Astrocyte (in vitro differentiated cells and primary cell): ENCODE measurements around the gene LRP1B. TPM values are rescaled to one million over a fixed set of nuclear protein-coding genes. Genes with fewer than 3 reads are reported as not detected.
"Not testable (repeated sequence)": the region's sequence is repeated elsewhere in the genome, so short reads cannot be mapped to it uniquely, and the experiment has no call there.

Experiments used
- DNase-seq: peaks from one replicate; pipeline ENCODE4 v3.0.0-alpha.2; 2010; ENCODE audit warnings: low read depth
- FAIRE-seq: peaks from 2 replicates; lab custom pipeline; 2011; peaks lifted over from hg19 to GRCh38; lab: Jason Lieb, UNC
- H2AFZ ChIP-seq: 2 replicates; pipeline ENCODE4 v1.6.0; 2012; ENCODE audit warnings: low read depth, low read length, inconsistent platforms
- H3K27ac ChIP-seq: 2 replicates; pipeline ENCODE4 v1.5.1; 2011; ENCODE audit warnings: low read depth, low read length, inconsistent platforms
- H3K27me3 ChIP-seq: 2 replicates; pipeline ENCODE4 v1.6.0; 2011; ENCODE audit warnings: low read length, inconsistent platforms; ENCODE audit not compliant: insufficient read depth
- H3K36me3 ChIP-seq: 2 replicates; pipeline ENCODE4 v1.5.1; 2011; ENCODE audit warnings: low read length, inconsistent platforms; ENCODE audit not compliant: insufficient read depth
- H3K4me1 ChIP-seq: 2 replicates; pipeline ENCODE4 v1.5.1; 2011; ENCODE audit warnings: low read length, inconsistent platforms; ENCODE audit not compliant: insufficient read depth
- H3K4me2 ChIP-seq: 2 replicates; pipeline ENCODE4 v1.6.0; 2012; ENCODE audit warnings: low read length, inconsistent platforms
- H3K4me3 ChIP-seq: 2 replicates; pipeline ENCODE4 v1.5.1; 2011; ENCODE audit warnings: low read depth, mild to moderate bottlenecking, low read length, inconsistent platforms; ENCODE audit not compliant: insufficient read depth
- H3K79me2 ChIP-seq: 2 replicates; pipeline ENCODE4 v1.6.0; 2012; ENCODE audit warnings: mild to moderate bottlenecking, low read length, inconsistent platforms; ENCODE audit not compliant: insufficient read depth
- H3K9ac ChIP-seq: 2 replicates; pipeline ENCODE4 v1.6.0; 2012; ENCODE audit warnings: mild to moderate bottlenecking, low read length, inconsistent platforms
- H3K9me3 ChIP-seq: 2 replicates; pipeline ENCODE4 v1.5.1; 2012; ENCODE audit warnings: low read depth, mild to moderate bottlenecking, low read length, inconsistent platforms; ENCODE audit not compliant: insufficient read depth
- H4K20me1 ChIP-seq: 2 replicates; pipeline ENCODE4 v1.6.0; 2012; ENCODE audit warnings: low read length, inconsistent platforms; ENCODE audit not compliant: insufficient read depth
- H3K27ac Mint-ChIP-seq: one replicate; pipeline ENCODE4 v1.8.0; 2021; ENCODE audit warnings: mild to moderate bottlenecking, mixed read lengths; ENCODE audit not compliant: unreplicated experiment
- H3K27me3 Mint-ChIP-seq: one replicate; pipeline ENCODE4 v1.8.0; 2021; ENCODE audit warnings: low read depth, mixed read lengths; ENCODE audit not compliant: unreplicated experiment
- H3K36me3 Mint-ChIP-seq: one replicate; pipeline ENCODE4 v1.8.0; 2021; ENCODE audit warnings: low read depth, mixed read lengths; ENCODE audit not compliant: unreplicated experiment
- H3K4me1 Mint-ChIP-seq: one replicate; pipeline ENCODE4 v1.8.0; 2021; ENCODE audit warnings: low read depth, mixed read lengths; ENCODE audit not compliant: unreplicated experiment
- H3K4me3 Mint-ChIP-seq: one replicate; pipeline ENCODE4 v1.8.0; 2021; ENCODE audit warnings: mild to moderate bottlenecking, moderate library complexity, mixed read lengths; ENCODE audit not compliant: unreplicated experiment
- H3K9me3 Mint-ChIP-seq: one replicate; pipeline ENCODE4 v1.8.0; 2021; ENCODE audit warnings: mild to moderate bottlenecking, mixed read lengths; ENCODE audit not compliant: unreplicated experiment
- CTCF ChIP-seq: IDR thresholded peaks from 2 replicates; pipeline ENCODE4 v1.5.1; 2011; ENCODE audit warnings: low read depth, mild to moderate bottlenecking, inconsistent platforms, low read length, moderate library complexity; ENCODE audit not compliant: insufficient read depth
- EZH2 ChIP-seq: IDR thresholded peaks from 2 replicates; pipeline ENCODE4 v1.6.1; 2012; ENCODE audit warnings: mild to moderate bottlenecking, low read length, inconsistent platforms; ENCODE audit not compliant: insufficient read depth
- total RNA-seq: library from RNA; stranded (reverse); gene quantifications from 2 replicates; pipeline ENCODE4 v1.2.1, GENCODE V29; 2021

Gene LRP1B
- total RNA-seq, 1 donor from 2014 or later: 1.5 TPM

- TF ChIP-seq EZH2 (no peak), CTCF (no peak)
- Mint-ChIP-seq H3K27me3 (no peaks in the 10 kb centered on the region), H3K4me1 (no peaks in the 10 kb centered on the region), H3K36me3 (no peaks in the 10 kb centered on the region), H3K27ac (no peak overlapping the region), H3K4me3 (no peak overlapping the region), H3K9me3 (peaks cover 3% of the 10 kb centered on the region)
- no peaks in the 10 kb centered on the region for H3K27me3 ChIP-seq
- no peak overlapping the region for H3K27ac ChIP-seq
- no peaks in the 10 kb centered on the region for H4K20me1 ChIP-seq
- no peaks in the 10 kb centered on the region for H3K79me2 ChIP-seq
- H3K36me3 ChIP-seq: no peaks in the 10 kb centered on the region
- H3K4me3 ChIP-seq: no peak overlapping the region
- H2AFZ ChIP-seq: no peak overlapping the region
- no peaks in the 10 kb centered on the region for H3K9me3 ChIP-seq
- no peak for FAIRE-seq
- H3K4me2 ChIP-seq: no peak overlapping the region
- no peaks in the 10 kb centered on the region for H3K4me1 ChIP-seq
- H3K9ac ChIP-seq: no peak overlapping the region
- DNase-seq: no peak
Observed at GRCh38 chr2:140416577-140416976, 1714.2 kb downstream of the LRP1B start.

GRCh38 chr2:140415035-140415434 lies 1715.8 kb downstream of the LRP1B start:
- not testable (repeated sequence) for H3K9me3 ChIP-seq, H4K20me1 ChIP-seq, H2AFZ ChIP-seq, H3K9ac ChIP-seq, H3K9me3 Mint-ChIP-seq, FAIRE-seq, H3K27me3 Mint-ChIP-seq, H3K27ac Mint-ChIP-seq, H3K4me1 Mint-ChIP-seq, H3K4me3 Mint-ChIP-seq, H3K79me2 ChIP-seq, H3K4me1 ChIP-seq, H3K36me3 Mint-ChIP-seq, H3K36me3 ChIP-seq, H3K27ac ChIP-seq, H3K27me3 ChIP-seq, H3K4me3 ChIP-seq, DNase-seq, H3K4me2 ChIP-seq

- no peaks in the 10 kb centered on the region for H3K36me3 Mint-ChIP-seq
- no peaks in the 10 kb centered on the region for H3K36me3 ChIP-seq
- no peaks in the 10 kb centered on the region for H3K4me1 ChIP-seq
- H3K9ac ChIP-seq: no peak overlapping the region
- no peak overlapping the region for H3K4me3 ChIP-seq
- H4K20me1 ChIP-seq: no peaks in the 10 kb centered on the region
- no peaks in the 10 kb centered on the region for H3K27me3 ChIP-seq
- no peak overlapping the region for H2AFZ ChIP-seq
- H3K9me3 Mint-ChIP-seq: peaks cover 3% of the 10 kb centered on the region
- no peak overlapping the region for H3K4me2 ChIP-seq
- H3K4me1 Mint-ChIP-seq: no peaks in the 10 kb centered on the region
- H3K27ac ChIP-seq: no peak overlapping the region
- H3K27ac Mint-ChIP-seq: no peak overlapping the region
- no peaks in the 10 kb centered on the region for H3K27me3 Mint-ChIP-seq
- no peak overlapping the region for H3K4me3 Mint-ChIP-seq
- FAIRE-seq (no peak), DNase-seq (no peak)
- no peaks in the 10 kb centered on the region for H3K79me2 ChIP-seq
- H3K9me3 ChIP-seq: no peaks in the 10 kb centered on the region
- TF ChIP-seq CTCF: no peak
- TF ChIP-seq EZH2: no peak
Observed at GRCh38 chr2:140410695-140411094, 1720.1 kb downstream of the LRP1B start.
